Stomach smooth muscle (tissue), 2 donors: ENCODE results near the gene TMEM209.

Experiments used
- H3K27ac ChIP-seq: one replicate; pipeline ENCODE4 v1.7.0; 2013; ENCODE audit warnings: mild to moderate bottlenecking, low read length, inconsistent platforms
- H3K27me3 ChIP-seq, 2 donors: one replicate each; pipeline ENCODE4 v1.7.0; 2013; ENCODE audit warnings: low read length in 2 of 2; ENCODE audit not compliant: insufficient read depth in 2 of 2, control insufficient read depth in 1 of 2
- H3K36me3 ChIP-seq, 2 donors: one replicate each; pipeline ENCODE4 v1.7.0; 2013; ENCODE audit warnings: low read length in 2 of 2; ENCODE audit not compliant: control insufficient read depth in 2 of 2, insufficient read depth in 2 of 2
- H3K4me1 ChIP-seq: one replicate; pipeline ENCODE4 v1.7.0; 2013; ENCODE audit warnings: low read length; ENCODE audit not compliant: control insufficient read depth, insufficient read depth
- H3K4me3 ChIP-seq, 2 donors: one replicate each; pipeline ENCODE4 v1.7.0; 2013; ENCODE audit warnings: low read length in 2 of 2
- H3K9ac ChIP-seq, 2 donors: one replicate each; pipeline ENCODE4 v1.7.0; 2013; ENCODE audit warnings: low read length in 2 of 2, mild to moderate bottlenecking in 1 of 2
- H3K9me3 ChIP-seq, 2 donors: one replicate each; pipeline ENCODE4 v1.7.0; 2013; ENCODE audit warnings: low read length in 2 of 2; ENCODE audit not compliant: control insufficient read depth in 2 of 2
- donor health status: healthy.
- donor health status: Pancreatic carcinoma.

TMEM209 gene

GRCh38 chr7:130218806-130219620 is 13.8 kb upstream of the TMEM209 start:
- Histone ChIP-seq H3K9me3 (no peaks in the 10 kb centered on the region), H3K9ac (no peak overlapping the region)

GRCh38 chr7:130216750-130217149 is 11.5 kb upstream of the TMEM209 start:
- Histone ChIP-seq H3K27me3 (no peaks in the 10 kb centered on the region), H3K4me3 (no peak overlapping the region), H3K27ac (no peak overlapping the region), H3K4me1 (no peaks in the 10 kb centered on the region), H3K36me3 (no peaks in the 10 kb centered on the region), H3K9me3 (no peaks in the 10 kb centered on the region), H3K9ac (no peak overlapping the region)

More at GRCh38 chr7:130218806-130219620, 13.8 kb upstream of the TMEM209 start:
- Histone ChIP-seq H3K27me3 (no peaks in the 10 kb centered on the region), H3K27ac (no peak overlapping the region), H3K4me1 (no peaks in the 10 kb centered on the region), H3K4me3 (no peak overlapping the region), H3K36me3 (no peaks in the 10 kb centered on the region)

- H3K9ac ChIP-seq, result no peak overlapping the region
These were observed 10.8 kb upstream of the TMEM209 start for GRCh38 chr7:130216025-130216424.

GRCh38 chr7:130213828-130214227 is 8.6 kb upstream of the TMEM209 start:
- Histone ChIP-seq H3K27me3 (no peaks in the 10 kb centered on the region), H3K4me1 (no peaks in the 10 kb centered on the region), H3K4me3 (no peak overlapping the region), H3K36me3 (no peaks in the 10 kb centered on the region), H3K9me3 (no peaks in the 10 kb centered on the region), H3K9ac (no peak overlapping the region), H3K27ac (no peak overlapping the region)

More at GRCh38 chr7:130216025-130216424, 10.8 kb upstream of the TMEM209 start:
- Histone ChIP-seq H3K27me3 (no peaks in the 10 kb centered on the region), H3K4me1 (no peaks in the 10 kb centered on the region), H3K9me3 (no peaks in the 10 kb centered on the region), H3K4me3 (no peak overlapping the region), H3K27ac (no peak overlapping the region), H3K36me3 (no peaks in the 10 kb centered on the region)

GRCh38 chr7:130210181-130210935 is 5.2 kb upstream of the TMEM209 start:
- Histone ChIP-seq H3K9me3 (no peaks in the 10 kb centered on the region), H3K27me3 (no peaks in the 10 kb centered on the region), H3K4me3 (no peak overlapping the region), H3K4me1 (no peaks in the 10 kb centered on the region), H3K9ac (no peak overlapping the region), H3K27ac (no peak overlapping the region), H3K36me3 (no peaks in the 10 kb centered on the region)

- H3K27ac ChIP-seq, result no peak overlapping the region
These were observed 3.3 kb upstream of the TMEM209 start for GRCh38 chr7:130208516-130208915.

GRCh38 chr7:130207642-130208041 is 2.4 kb upstream of the TMEM209 start, which contains the start of gene SSMEM1:
Gene SSMEM1 (plus strand): TSS chr7:130207860. CDS start chr7:130207911, 51 bp downstream.
- Histone ChIP-seq H3K9ac (no peak within 1 kb of the TSS), H3K27me3 (no peaks in the 10 kb centered on the region), H3K36me3 (peaks cover 0 to 4% of the 10 kb centered on the region in 2 donors), H3K27ac (no peak within 1 kb of the TSS), H3K4me1 (peaks cover 4% of the 10 kb centered on the region), H3K4me3 (no peak within 1 kb of the TSS), H3K9me3 (no peaks in the 10 kb centered on the region)

More at GRCh38 chr7:130208516-130208915, 3.3 kb upstream of the TMEM209 start:
- no peaks in the 10 kb centered on the region for H3K36me3 ChIP-seq
- no peak overlapping the region for H3K4me3 ChIP-seq
- no peaks in the 10 kb centered on the region for H3K9me3 ChIP-seq
- H3K27me3 ChIP-seq, result no peaks in the 10 kb centered on the region
- H3K9ac ChIP-seq, result no peak overlapping the region
- H3K4me1 ChIP-seq, result peaks cover 4% of the 10 kb centered on the region

GRCh38 chr7:130207033-130207432 is 1.8 kb upstream of the TMEM209 start:
- H3K4me3 ChIP-seq, result no peak overlapping the region
- H3K4me1 ChIP-seq, result peaks cover 4% of the 10 kb centered on the region
- no peaks in the 10 kb centered on the region for H3K9me3 ChIP-seq
- no peak overlapping the region for H3K27ac ChIP-seq
- H3K9ac ChIP-seq, result no peak overlapping the region
- no peaks in the 10 kb centered on the region for H3K27me3 ChIP-seq
- H3K36me3 ChIP-seq, result peaks cover 0 to 8% of the 10 kb centered on the region in 2 donors

GRCh38 chr7:130201796-130202195 is 3.4 kb downstream of the TMEM209 start:
- Histone ChIP-seq H3K9ac (no peak overlapping the region), H3K27me3 (no peaks in the 10 kb centered on the region), H3K9me3 (no peaks in the 10 kb centered on the region), H3K36me3 (peaks cover 9 to 23% of the 10 kb centered on the region in 2 donors), H3K27ac (no peak overlapping the region), H3K4me1 (peaks cover 4% of the 10 kb centered on the region), H3K4me3 (no peak overlapping the region)

- Histone ChIP-seq H3K9me3 (no peaks in the 10 kb centered on the region), H3K27ac (no peak overlapping the region)
These were observed 8.1 kb downstream of the TMEM209 start for GRCh38 chr7:130197094-130197493.

More at GRCh38 chr7:130197094-130197493, 8.1 kb downstream of the TMEM209 start:
- H3K4me3 ChIP-seq, result no peak overlapping the region
- no peaks in the 10 kb centered on the region for H3K4me1 ChIP-seq
- peaks cover 17% of the 10 kb centered on the region in 2 donors for H3K36me3 ChIP-seq
- H3K27me3 ChIP-seq, result no peaks in the 10 kb centered on the region
- H3K9ac ChIP-seq, result no peak overlapping the region
